NCI-H1694 (cell line): ENCODE measurements around the gene MYH11.
"Not testable (repeated sequence)": the region's sequence is repeated elsewhere in the genome, so short reads cannot be mapped to it uniquely, and the experiment has no call there.

Experiments used
- DNase-seq: peaks from one replicate; lab custom pipeline; 2025; lab: John Stamatoyannopoulos, UW

Gene MYH11

GRCh38 chr16:15876503-15876902 is 19.7 kb upstream of the MYH11 start:
- no peak for DNase-seq

GRCh38 chr16:15874745-15875314 is 18.0 kb upstream of the MYH11 start:
- peak; percentile 54 for DNase-seq

GRCh38 chr16:15873737-15874136 is 16.9 kb upstream of the MYH11 start:
- no peak for DNase-seq

GRCh38 chr16:15873301-15873700 is 16.5 kb upstream of the MYH11 start:
- DNase-seq = no peak

- no peak for DNase-seq
Measured at GRCh38 chr16:15870011-15870410, 13.2 kb upstream of the MYH11 start.

GRCh38 chr16:15866451-15866850 is 9.6 kb upstream of the MYH11 start:
- no peak for DNase-seq

- no peak for DNase-seq
Measured at GRCh38 chr16:15865742-15866141, 8.9 kb upstream of the MYH11 start.

- DNase-seq = no peak
Measured at GRCh38 chr16:15864939-15865338, 8.1 kb upstream of the MYH11 start.

GRCh38 chr16:15861996-15862395 is 5.2 kb upstream of the MYH11 start:
- DNase-seq = no peak

- no peak for DNase-seq
Measured at GRCh38 chr16:15858921-15859668, 2.3 kb upstream of the MYH11 start.

GRCh38 chr16:15857724-15858560 is 1.1 kb upstream of the MYH11 start:
- DNase-seq = no peak

GRCh38 chr16:15856182-15856581 is 646 bp downstream of the MYH11 start:
- no peak for DNase-seq

- no peak for DNase-seq
Measured at GRCh38 chr16:15855704-15856003, 1.2 kb downstream of the MYH11 start.

GRCh38 chr16:15854906-15855703 is 1.7 kb downstream of the MYH11 start:
- DNase-seq = no peak

GRCh38 chr16:15854061-15854460 is 2.8 kb downstream of the MYH11 start:
- no peak for DNase-seq

GRCh38 chr16:15853021-15853420 is 3.8 kb downstream of the MYH11 start:
- DNase-seq = no peak

- not testable (repeated sequence) for DNase-seq
Measured at GRCh38 chr16:15850555-15850954, 6.3 kb downstream of the MYH11 start.

GRCh38 chr16:15849209-15849981 is 7.4 kb downstream of the MYH11 start:
- DNase-seq = no peak

- no peak for DNase-seq
Measured at GRCh38 chr16:15847611-15848175, 9.1 kb downstream of the MYH11 start.

- no peak for DNase-seq
Measured at GRCh38 chr16:15846510-15846909, 10.3 kb downstream of the MYH11 start.

- no peak for DNase-seq
Measured at GRCh38 chr16:15843635-15844279, 13.1 kb downstream of the MYH11 start.
